ENCODE results near the gene ZFAND3. TPM values are rescaled to one million over a fixed set of nuclear protein-coding genes. Genes with fewer than 3 reads are reported as not detected.

The ZFAND3 gene
- total and polyA plus RNA-seq, 8 donors: 19.8 to 164 (median 37.3) TPM

DNA sequence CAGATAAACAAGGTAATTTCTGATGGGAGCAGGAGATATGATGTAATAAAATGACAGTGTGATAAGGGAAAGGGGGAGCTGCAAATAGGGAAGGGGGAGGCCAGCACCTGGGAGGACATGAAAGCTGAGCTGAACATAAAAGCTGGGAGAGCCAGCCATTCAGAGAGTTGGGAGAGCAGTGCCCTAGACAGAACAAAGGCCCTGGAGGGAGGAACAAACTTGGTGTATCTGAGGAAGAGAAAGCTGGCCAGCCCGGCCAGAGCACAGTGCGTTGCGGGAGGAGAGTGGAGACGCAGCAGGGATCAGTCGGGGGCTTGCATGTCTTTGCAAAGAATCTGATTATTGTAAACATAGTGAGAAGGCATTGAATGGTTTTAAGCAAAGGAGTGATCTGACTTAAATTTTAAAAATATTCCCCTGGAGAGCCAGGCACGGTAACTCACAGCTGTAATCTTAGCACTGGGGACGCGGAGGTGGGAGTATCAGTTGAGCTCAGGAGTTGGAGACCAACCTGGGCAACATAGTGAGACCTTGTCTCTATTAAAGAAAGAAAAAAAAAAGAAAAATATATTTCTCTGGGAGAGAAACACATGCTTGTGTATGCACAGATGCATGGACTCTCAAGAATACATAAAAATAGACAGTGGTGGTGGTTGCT is 318.2 kb downstream of the ZFAND3 start:
- H3K36me3 ChIP-seq: peaks cover 0 to 19% (median 9%) of the 10 kb centered on the region in 4 donors
- DNase-seq: no peak
- intact Hi-C loops (cut with DNase I; ENCODE audit: low total_unique reads): no loop called here
- no peak for TF ChIP-seq POLR2AphosphoS5 (IDR thresholded peaks at IDR 0.05)
- no peak for TF ChIP-seq EP300 (IDR thresholded peaks at IDR 0.05)
- TF ChIP-seq, protein P1, sequence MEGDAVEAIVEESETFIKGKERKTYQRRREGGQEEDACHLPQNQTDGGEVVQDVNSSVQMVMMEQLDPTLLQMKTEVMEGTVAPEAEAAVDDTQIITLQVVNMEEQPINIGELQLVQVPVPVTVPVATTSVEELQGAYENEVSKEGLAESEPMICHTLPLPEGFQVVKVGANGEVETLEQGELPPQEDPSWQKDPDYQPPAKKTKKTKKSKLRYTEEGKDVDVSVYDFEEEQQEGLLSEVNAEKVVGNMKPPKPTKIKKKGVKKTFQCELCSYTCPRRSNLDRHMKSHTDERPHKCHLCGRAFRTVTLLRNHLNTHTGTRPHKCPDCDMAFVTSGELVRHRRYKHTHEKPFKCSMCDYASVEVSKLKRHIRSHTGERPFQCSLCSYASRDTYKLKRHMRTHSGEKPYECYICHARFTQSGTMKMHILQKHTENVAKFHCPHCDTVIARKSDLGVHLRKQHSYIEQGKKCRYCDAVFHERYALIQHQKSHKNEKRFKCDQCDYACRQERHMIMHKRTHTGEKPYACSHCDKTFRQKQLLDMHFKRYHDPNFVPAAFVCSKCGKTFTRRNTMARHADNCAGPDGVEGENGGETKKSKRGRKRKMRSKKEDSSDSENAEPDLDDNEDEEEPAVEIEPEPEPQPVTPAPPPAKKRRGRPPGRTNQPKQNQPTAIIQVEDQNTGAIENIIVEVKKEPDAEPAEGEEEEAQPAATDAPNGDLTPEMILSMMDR (IDR thresholded peaks at IDR 0.05): no peak
- no peak for TF ChIP-seq POLR2A (IDR thresholded peaks at IDR 0.05)
- no peak overlapping the region for H3K27ac ChIP-seq
- no peaks in the 10 kb centered on the region for H3K9me3 ChIP-seq
- no peak overlapping the region for H3K4me3 ChIP-seq
- WGBS, 5 donors: 92 to 96% (median 94%) methylated on average over 8 of the region's 8 CpGs
- no peaks in the 10 kb centered on the region for H3K27me3 ChIP-seq
- H3K4me1 ChIP-seq: peaks cover 0 to 7% (median 0%) of the 10 kb centered on the region in 4 donors

DNA sequence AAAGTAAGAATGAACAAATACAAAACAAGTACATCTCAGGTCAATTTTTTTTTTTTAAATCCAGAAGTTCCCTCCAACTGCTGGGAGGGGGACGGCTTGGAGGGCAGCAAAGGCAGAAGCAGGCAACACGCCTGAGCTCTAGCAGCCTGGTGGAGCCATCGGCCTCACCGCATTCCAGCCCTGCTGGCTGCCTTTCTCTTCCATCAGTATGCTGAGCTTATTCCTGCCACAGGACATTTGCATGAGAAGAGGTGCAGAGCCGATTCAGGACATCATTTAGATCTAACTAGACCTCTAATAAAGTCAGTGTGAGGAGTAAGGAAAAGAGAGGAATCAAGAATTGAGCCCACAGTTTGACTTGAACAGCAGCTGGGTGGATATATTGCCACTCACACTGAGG is 318.8 kb downstream of the ZFAND3 start:
- TF ChIP-seq POLR2AphosphoS5 (IDR thresholded peaks at IDR 0.05): no peak
- no peak for TF ChIP-seq POLR2A (IDR thresholded peaks at IDR 0.05)
- TF ChIP-seq EP300 (IDR thresholded peaks at IDR 0.05): no peak
- TF ChIP-seq, protein P1 (IDR thresholded peaks at IDR 0.05): no peak
- Histone ChIP-seq H3K9me3 (no peaks in the 10 kb centered on the region), H3K27me3 (no peaks in the 10 kb centered on the region), H3K27ac (no peak overlapping the region), H3K4me1 (peaks cover 0 to 14% (median under 1%) of the 10 kb centered on the region in 4 donors), H3K4me3 (no peak overlapping the region), H3K36me3 (peaks cover 0 to 21% (median 10%) of the 10 kb centered on the region in 4 donors)
- intact Hi-C loops (cut with DNase I; ENCODE audit: low total_unique reads): no loop called here
- 93 to 96% (median 95%) methylated on average over 5 of the region's 5 CpGs for WGBS, 5 donors
- no peak for DNase-seq

DNA sequence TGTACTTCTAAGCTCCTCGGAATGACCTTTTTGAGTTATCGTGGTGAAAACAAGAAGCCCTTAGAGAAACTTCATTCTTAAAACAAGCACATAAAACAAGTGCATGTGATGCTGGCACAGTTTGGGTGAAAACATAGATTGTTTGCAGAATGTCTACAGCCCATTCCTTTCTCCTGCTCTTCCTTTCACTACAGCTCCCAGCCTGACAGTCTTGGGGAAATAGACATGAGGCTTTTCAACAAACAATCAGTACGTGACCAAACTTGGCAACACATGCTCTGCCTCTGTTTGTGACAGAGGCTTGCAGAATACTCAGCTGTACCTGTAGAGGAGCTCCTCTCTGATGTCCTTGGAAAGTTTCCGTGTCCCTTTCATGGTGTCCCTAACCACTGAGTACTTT is 321.6 kb downstream of the ZFAND3 start:
- Histone ChIP-seq H3K4me1 (peaks cover 0 to 15% (median 7%) of the 10 kb centered on the region in 4 donors), H3K4me3 (no peak overlapping the region), H3K27me3 (no peaks in the 10 kb centered on the region), H3K27ac (no peak overlapping the region), H3K9me3 (no peaks in the 10 kb centered on the region), H3K36me3 (peaks cover 0 to 13% (median 7%) of the 10 kb centered on the region in 4 donors)
- TF ChIP-seq, protein P1 (IDR thresholded peaks at IDR 0.05): no peak
- DNase-seq: no peak
- 80 to 85% (median 83%) methylated on average over 4 of the region's 4 CpGs for WGBS, 5 donors
- intact Hi-C loops (cut with DNase I; ENCODE audit: low total_unique reads): no loop called here

DNA sequence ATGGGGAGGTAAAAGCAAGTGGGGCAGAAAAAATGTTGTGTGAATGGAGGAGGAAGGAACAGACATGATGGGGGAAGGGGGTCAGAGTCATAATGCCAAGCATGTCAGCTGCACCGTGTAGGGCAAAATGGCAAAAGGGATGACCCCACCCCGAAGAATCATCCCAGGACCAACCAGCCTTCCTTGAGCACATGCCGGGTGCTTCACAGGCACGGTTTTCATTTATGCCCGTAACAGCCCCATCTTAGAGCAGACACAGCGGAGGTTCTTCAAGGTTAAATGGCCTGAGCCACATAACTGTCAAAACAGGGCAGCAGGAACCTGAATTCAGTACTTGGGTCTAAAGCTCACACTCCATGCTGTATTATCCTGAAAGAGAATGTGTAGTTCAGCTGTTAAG is 322.2 kb downstream of the ZFAND3 start:
- 86 to 96% (median 96%) methylated on average over 6 of the region's 6 CpGs for WGBS, 5 donors
- H3K27ac ChIP-seq: no peak overlapping the region
- H3K9me3 ChIP-seq: no peaks in the 10 kb centered on the region
- TF ChIP-seq, protein P1 (IDR thresholded peaks at IDR 0.05): no peak
- TF ChIP-seq POLR2AphosphoS5 (IDR thresholded peaks at IDR 0.05) (no peak), EP300 (IDR thresholded peaks at IDR 0.05) (no peak), POLR2A (IDR thresholded peaks at IDR 0.05) (no peak)
- H3K36me3 ChIP-seq: peaks cover 0 to 16% (median 8%) of the 10 kb centered on the region in 4 donors
- peaks cover 0 to 15% (median 7%) of the 10 kb centered on the region in 4 donors for H3K4me1 ChIP-seq
- DNase-seq: no peak
- H3K4me3 ChIP-seq: no peak overlapping the region
- intact Hi-C loops (cut with DNase I; ENCODE audit: low total_unique reads): no loop called here
- no peaks in the 10 kb centered on the region for H3K27me3 ChIP-seq

Measured in stomach (tissue), 9 donors.